Hepatocyte (in vitro differentiated cells): Measurements from ENCODE around the gene ADGRB3. TPM values are rescaled to one million over a fixed set of nuclear protein-coding genes. Genes with fewer than 3 reads are reported as not detected.

Source experiments
- DNase-seq: peaks from one replicate; pipeline ENCODE4 v3.0.0-alpha.2; 2016; ENCODE audit warnings: low spot score
- H2AFZ ChIP-seq: fragments of 200-600 bp; sonication (generic); 2 replicates; pipeline ENCODE4 v1.6.0; 2016; ENCODE audit warnings: antibody characterized with exemption, mild to moderate bottlenecking
- H3K27ac ChIP-seq: fragments of 200-600 bp; sonication (generic); 2 replicates; pipeline ENCODE4 v1.5.1; 2016; ENCODE audit warnings: mild to moderate bottlenecking
- H3K27me3 ChIP-seq: fragments of 200-600 bp; sonication (generic); 2 replicates; pipeline ENCODE4 v1.6.1; 2016
- H3K36me3 ChIP-seq: fragments of 200-600 bp; sonication (generic); replicated peaks from 2 replicates; pipeline ENCODE4 v1.5.1; 2016; ENCODE audit warnings: low read depth; ENCODE audit not compliant: insufficient read depth
- H3K4me1 ChIP-seq: fragments of 200-600 bp; sonication (generic); 2 replicates; pipeline ENCODE4 v1.5.1; 2016; ENCODE audit warnings: mild to moderate bottlenecking, moderate library complexity; ENCODE audit not compliant: insufficient read depth
- H3K4me2 ChIP-seq: fragments of 200-600 bp; sonication (generic); 2 replicates; pipeline ENCODE4 v1.6.0; 2016
- H3K4me3 ChIP-seq: fragments of 200-600 bp; sonication (generic); 2 replicates; pipeline ENCODE4 v1.5.1; 2016; ENCODE audit warnings: mild to moderate bottlenecking
- H3K79me2 ChIP-seq: fragments of 200-600 bp; sonication (generic); 2 replicates; pipeline ENCODE4 v1.6.0; 2017; ENCODE audit warnings: mild to moderate bottlenecking
- H3K9me2 ChIP-seq: fragments of 200-600 bp; sonication (generic); replicated peaks from 2 replicates; pipeline ENCODE4 v1.6.0; 2017; ENCODE audit warnings: mild to moderate bottlenecking; ENCODE audit not compliant: insufficient read depth
- H3K9me3 ChIP-seq: fragments of 200-600 bp; sonication (generic); 2 replicates; pipeline ENCODE4 v1.5.1; 2016; ENCODE audit warnings: low read depth, mild to moderate bottlenecking
- H4K20me1 ChIP-seq: fragments of 200-600 bp; sonication (generic); 2 replicates; pipeline ENCODE4 v1.6.0; 2016; ENCODE audit warnings: mild to moderate bottlenecking; ENCODE audit not compliant: insufficient read depth, poor library complexity, severe bottlenecking
- CTCF ChIP-seq: fragments of 200-600 bp; sonication (generic); IDR thresholded peaks from 2 replicates; pipeline ENCODE4 v1.5.1; 2016; ENCODE audit warnings: antibody characterized with exemption, mild to moderate bottlenecking; ENCODE audit not compliant: poor library complexity
- EZH2 ChIP-seq: fragments of 200-600 bp; sonication (generic); IDR thresholded peaks from 2 replicates; pipeline ENCODE4 v1.6.1; 2016; ENCODE audit warnings: antibody characterized with exemption, mild to moderate bottlenecking, borderline replicate concordance
- EZH2phosphoT487 ChIP-seq: fragments of 200-600 bp; sonication (generic); IDR thresholded peaks from one replicate; pipeline ENCODE4 v1.6.1; 2018; ENCODE audit warnings: antibody characterized with exemption, mild to moderate bottlenecking, low read depth, moderate library complexity; ENCODE audit not compliant: unreplicated experiment, severe bottlenecking
- WGBS: methylation state at CpG from one replicate; pipeline ENCODE4 v1.1.6; 2016; ENCODE audit warnings: low lambda C conversion rate; ENCODE audit errors: missing lambda C conversion rate; 5-methylcytosine and 5-hydroxymethylcytosine counted together
- polyA plus RNA-seq: library from polyadenylated mRNA; unstranded; fragments of >200 nt; fragmentation: Nextera tagmentation; extraction: Ambion mirVana; gene quantifications from 2 replicates; pipeline ENCODE4 v1.2.1, GENCODE V29; 2016
- total RNA-seq: library from RNA; depleted of rRNA; stranded (reverse); fragments of >200 nt; gene quantifications from 2 replicates; pipeline ENCODE4 v1.2.3, GENCODE V29; 2014

The ADGRB3 gene
- total and polyA plus RNA-seq, 2 experiments from 2014 or later: 0.17 to 2.2 TPM

DNA sequence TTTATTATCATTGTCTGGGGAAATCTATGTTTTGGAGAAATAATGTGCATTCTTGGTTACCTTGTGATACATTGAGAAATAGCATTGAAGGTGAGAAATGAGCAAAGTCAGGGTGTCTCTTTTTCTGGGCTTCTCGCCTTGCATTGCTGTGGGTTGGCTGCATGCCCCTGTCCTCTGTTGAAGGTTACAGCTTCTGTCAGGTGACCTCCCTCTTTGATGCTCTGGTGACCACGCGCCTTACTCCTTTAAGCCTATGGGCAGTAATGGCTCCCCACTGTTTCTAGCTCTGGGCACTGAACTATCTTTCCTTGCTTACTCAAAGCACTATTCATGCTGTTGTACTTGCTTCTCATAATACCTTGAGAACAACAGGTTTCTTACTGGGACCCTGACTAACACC is 14.6 kb downstream of the ADGRB3 start:
- H2AFZ ChIP-seq: no peak overlapping the region
- H3K9me3 ChIP-seq: no peaks in the 10 kb centered on the region
- WGBS: 79% methylated on average over 3 of the region's 3 CpGs
- no peaks in the 10 kb centered on the region for H3K9me2 ChIP-seq
- no peak for DNase-seq
- H3K36me3 ChIP-seq: no peaks in the 10 kb centered on the region
- H4K20me1 ChIP-seq: no peaks in the 10 kb centered on the region
- no peaks in the 10 kb centered on the region for H3K79me2 ChIP-seq
- H3K27ac ChIP-seq: no peak overlapping the region
- no peaks in the 10 kb centered on the region for H3K27me3 ChIP-seq
- H3K4me1 ChIP-seq: peaks cover 4% of the 10 kb centered on the region
- H3K4me3 ChIP-seq: no peak overlapping the region
- no peak overlapping the region for H3K4me2 ChIP-seq
- TF ChIP-seq CTCF: no peak
- no peak for TF ChIP-seq EZH2
- TF ChIP-seq EZH2phosphoT487: no peak

DNA sequence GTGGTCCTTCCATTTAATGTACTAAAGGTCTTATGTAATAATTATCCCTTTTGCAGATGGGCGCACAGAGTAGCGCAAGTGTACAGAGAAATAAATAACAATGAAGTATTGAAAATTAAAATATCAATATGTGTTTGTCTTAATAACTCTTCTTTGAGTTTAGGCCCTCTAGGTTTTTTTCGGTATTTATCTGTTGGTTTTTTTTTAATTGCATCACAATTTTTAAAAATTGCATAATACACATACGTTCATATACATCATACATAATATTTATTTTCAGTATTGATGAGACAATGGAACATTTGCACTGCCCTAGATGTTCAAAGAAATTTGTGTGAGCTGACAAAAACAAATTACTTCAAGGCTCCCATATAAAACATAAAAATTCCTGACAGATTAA is 15.1 kb downstream of the ADGRB3 start:
- Histone ChIP-seq H3K9me3 (no peaks in the 10 kb centered on the region), H3K4me1 (peaks cover 4% of the 10 kb centered on the region), H3K4me3 (no peak overlapping the region), H3K79me2 (no peaks in the 10 kb centered on the region), H4K20me1 (no peaks in the 10 kb centered on the region), H3K4me2 (no peak overlapping the region), H3K36me3 (no peaks in the 10 kb centered on the region), H3K27ac (no peak overlapping the region), H2AFZ (no peak overlapping the region), H3K9me2 (no peaks in the 10 kb centered on the region), H3K27me3 (no peaks in the 10 kb centered on the region)
- WGBS: 92% methylated on average over 4 of the region's 4 CpGs
- DNase-seq: no peak
- no peak for TF ChIP-seq CTCF
- no peak for TF ChIP-seq EZH2
- TF ChIP-seq EZH2phosphoT487: no peak

DNA sequence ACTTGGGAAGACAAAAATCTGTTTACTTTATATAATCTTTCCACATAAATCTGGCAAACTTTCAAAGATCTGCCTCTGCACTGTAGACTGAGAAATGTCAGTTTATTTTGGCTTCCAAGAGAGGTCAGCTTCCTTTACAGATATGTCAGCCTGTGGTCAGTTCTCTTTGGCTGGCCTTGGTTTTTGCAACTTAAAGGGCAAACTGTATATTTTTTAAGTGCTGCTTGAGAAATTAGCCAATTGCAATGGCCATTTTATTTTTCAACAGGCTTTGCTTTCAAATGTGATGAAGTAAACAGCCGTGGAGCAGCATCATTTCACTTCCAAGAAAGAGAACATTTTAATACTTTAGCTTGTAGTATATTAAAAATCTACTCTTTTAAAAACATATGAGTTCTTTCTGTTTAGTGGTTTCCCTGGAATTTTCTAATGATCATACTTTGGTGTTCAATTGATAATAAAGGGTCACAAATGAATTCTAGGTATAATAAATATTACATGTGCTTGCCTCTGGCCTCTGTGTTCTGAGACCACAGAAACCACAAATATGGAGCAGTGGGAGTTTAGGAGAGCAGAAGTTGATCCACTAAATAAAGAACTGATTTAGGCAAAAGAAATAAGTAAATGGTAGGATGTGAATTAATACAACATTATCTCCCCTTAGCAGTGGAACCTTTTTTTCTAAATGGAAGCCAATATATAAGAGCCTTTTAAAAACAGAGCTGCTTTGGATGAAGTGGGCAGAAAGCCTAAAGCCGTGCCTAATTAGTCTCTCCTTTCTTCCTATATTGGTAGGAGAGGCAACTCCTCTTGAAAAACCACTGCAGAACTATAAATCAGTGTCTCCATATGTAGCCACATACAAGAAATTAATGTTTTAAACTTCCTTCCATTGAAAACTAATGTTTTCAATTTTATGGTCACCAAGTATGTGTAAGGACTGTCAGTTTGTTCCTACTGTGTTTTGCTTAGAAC is 16.2 kb downstream of the ADGRB3 start:
- Histone ChIP-seq H3K36me3 (no peaks in the 10 kb centered on the region), H3K4me1 (peaks cover 4% of the 10 kb centered on the region), H3K4me3 (no peak overlapping the region), H3K79me2 (no peaks in the 10 kb centered on the region), H4K20me1 (no peaks in the 10 kb centered on the region), H3K27ac (no peak overlapping the region), H2AFZ (no peak overlapping the region), H3K9me2 (no peaks in the 10 kb centered on the region), H3K9me3 (no peaks in the 10 kb centered on the region), H3K4me2 (no peak overlapping the region), H3K27me3 (no peaks in the 10 kb centered on the region)
- no peak for DNase-seq
- TF ChIP-seq CTCF (no peak), EZH2 (no peak), EZH2phosphoT487 (no peak)
- 64% methylated on average over 2 of the region's 2 CpGs for WGBS
